Endothelial cell of umbilical vein (primary cell): ENCODE data around the gene CFAP20DC. TPM values are rescaled to one million over a fixed set of nuclear protein-coding genes. Genes with fewer than 3 reads are reported as not detected.

ENCODE experiments used
- BruUV-seq: library from RNA; stranded (reverse); fragments of 400-500 nt; replicated peaks from 2 replicates; lab custom pipeline; 2021; lab: Mats Ljungman, UMichigan
- CTCF ChIA-PET: fragments of 300-600, 350-600 bp; sonication (Branson Sonifier 250); formaldehyde crosslinking; loops from one replicate; lab custom pipeline; 2021; ENCODE audit warnings: antibody characterized with exemption, inconsistent platforms; lab: Charles Lee
- POLR2A ChIA-PET: fragments of 300-600, 350-600 bp; sonication (Branson Sonifier 250); formaldehyde crosslinking; loops from one replicate; lab custom pipeline; 2021; ENCODE audit warnings: antibody characterized with exemption, inconsistent platforms; lab: Charles Lee
- DNase-seq: peaks from one replicate; pipeline ENCODE4 v3.0.0-alpha.2; 2011; ENCODE audit warnings: low read depth, low spot score
- FAIRE-seq: peaks from 2 replicates; lab custom pipeline; 2011; peaks lifted over from hg19 to GRCh38; lab: Jason Lieb, UNC
- H2AFZ ChIP-seq: 2 replicates; pipeline ENCODE4 v1.6.0; 2012; ENCODE audit warnings: low read depth, low read length, control low read depth, inconsistent platforms
- H3K27ac ChIP-seq: 2 replicates; pipeline ENCODE4 v1.5.1; 2011; ENCODE audit warnings: low read depth, mild to moderate bottlenecking, control low read depth, low read length, moderate library complexity; ENCODE audit not compliant: insufficient read depth
- H3K27me3 ChIP-seq, 2 experiments: 2 replicates each; pipeline versions ENCODE4 v1.6.0 to v1.6.1; 2011; ENCODE audit warnings: low read length in 2 of 2, mixed read lengths in 1 of 2; ENCODE audit not compliant: control insufficient read depth in 2 of 2, insufficient read depth in 2 of 2
- H3K36me3 ChIP-seq, 2 experiments: 2 replicates in 1 of 2; 3 replicates in 1 of 2; pipeline ENCODE4 v1.5.1; 2011; ENCODE audit warnings: low read length in 2 of 2, mild to moderate bottlenecking in 1 of 2, moderate library complexity in 1 of 2; ENCODE audit not compliant: control insufficient read depth in 2 of 2, insufficient read depth in 2 of 2; ENCODE audit errors: extremely low read depth in 1 of 2
- H3K4me1 ChIP-seq: 3 replicates; pipeline ENCODE4 v1.5.1; 2011; ENCODE audit warnings: mild to moderate bottlenecking, low read length; ENCODE audit not compliant: control insufficient read depth, insufficient read depth; ENCODE audit errors: extremely low read depth
- H3K4me2 ChIP-seq: 2 replicates; pipeline ENCODE4 v1.6.1; 2011; ENCODE audit warnings: low read length, control low read depth, mixed read lengths; ENCODE audit not compliant: insufficient read depth
- H3K4me3 ChIP-seq, 3 experiments: fragments of 200-600 bp in 1 of 3; sonication (generic), shearing (Covaris generic) in 1 of 3; replicated peaks in 1 of 3; 2 replicates each; pipeline ENCODE4 v1.5.1; 2011 to 2016; ENCODE audit warnings: control low read depth in 3 of 3, low read length in 3 of 3, mild to moderate bottlenecking in 2 of 3, inconsistent platforms in 1 of 3, low read depth in 1 of 3, moderate library complexity in 1 of 3; ENCODE audit not compliant: insufficient read depth in 1 of 3
- H3K79me2 ChIP-seq: 2 replicates; pipeline ENCODE4 v1.6.0; 2012; ENCODE audit warnings: low read length, inconsistent platforms; ENCODE audit not compliant: control insufficient read depth, insufficient read depth
- H3K9ac ChIP-seq: replicated peaks from 2 replicates; pipeline ENCODE3; 2011; ENCODE audit warnings: low read length, control low read depth; ENCODE audit not compliant: insufficient read depth; ENCODE audit errors: extremely low read depth
- H3K9me1 ChIP-seq: replicated peaks from 3 replicates; pipeline ENCODE4 v1.6.0; 2011; ENCODE audit warnings: mild to moderate bottlenecking, low read length; ENCODE audit not compliant: control insufficient read depth, insufficient read depth; ENCODE audit errors: extremely low read depth
- H3K9me3 ChIP-seq: replicated peaks from 2 replicates; pipeline ENCODE4 v1.5.1; 2012; ENCODE audit warnings: low read length, inconsistent platforms; ENCODE audit not compliant: control insufficient read depth, insufficient read depth
- H4K20me1 ChIP-seq: replicated peaks from 2 replicates; pipeline ENCODE3; 2011; ENCODE audit warnings: mild to moderate bottlenecking, low read length; ENCODE audit not compliant: control insufficient read depth, insufficient read depth; ENCODE audit errors: extremely low read depth
- EZH2 ChIP-seq: IDR thresholded peaks from 2 replicates; pipeline ENCODE4 v1.6.1; 2012; ENCODE audit warnings: borderline replicate concordance, low read depth, mild to moderate bottlenecking, moderate library complexity, low read length, inconsistent platforms; ENCODE audit not compliant: severe bottlenecking
- FOS ChIP-seq: IDR thresholded peaks from 2 replicates; pipeline ENCODE4 v1.6.1; 2011; ENCODE audit warnings: mild to moderate bottlenecking, low read length, moderate library complexity, borderline replicate concordance; ENCODE audit not compliant: insufficient read depth
- GATA2 ChIP-seq: IDR thresholded peaks from 2 replicates; pipeline ENCODE4 v1.7.0; 2011; ENCODE audit warnings: low read depth, mild to moderate bottlenecking, moderate library complexity, mixed read lengths, low read length; ENCODE audit not compliant: insufficient read length, insufficient read depth
- JUN ChIP-seq: IDR thresholded peaks from 2 replicates; pipeline ENCODE4 v1.6.1; 2011; ENCODE audit warnings: borderline replicate concordance, low read depth; ENCODE audit not compliant: insufficient read length, insufficient read depth
- MYC ChIP-seq: IDR thresholded peaks from one replicate; pipeline ENCODE4 v1.6.1; 2011; ENCODE audit warnings: mild to moderate bottlenecking, low read depth, low read length
- POLR2A ChIP-seq: IDR thresholded peaks from 2 replicates; pipeline ENCODE4 v1.6.1; 2012; ENCODE audit warnings: low read depth, mild to moderate bottlenecking, control low read depth, low read length
- POLR2AphosphoS5 ChIP-seq: IDR thresholded peaks from 2 replicates; pipeline ENCODE4 v1.6.1; 2012; ENCODE audit warnings: low read depth, mild to moderate bottlenecking, control low read depth, low read length, moderate library complexity; ENCODE audit not compliant: insufficient read depth
- dilution Hi-C: fragments of 300-500 bp; cut with MboI; formaldehyde crosslinking; loops from one replicate; pipeline ENCODE4 v1.15.0; 2019; ENCODE audit warnings: low sequenced_read_pairs; ENCODE audit not compliant: extremely low pct_ligation_motif_present
- intact Hi-C: fragments of 100-400 bp; cut with micrococcal nuclease; formaldehyde crosslinking; loops from one replicate; pipeline ENCODE4 v1.10.0; 2022
- polyA plus RNA-seq, 4 experiments: library from polyadenylated mRNA; depleted of rRNA in 3 of 4; stranded (reverse) in 3 of 4; unstranded in 1 of 4; fragments of >200 nt; gene quantifications; 2 replicates each; pipeline versions ENCODE4 v1.2.1 to v1.2.3, GENCODE V29; 2011 to 2012; ENCODE audit warnings: missing spikeins in 1 of 4
- total RNA-seq: library from RNA; stranded (reverse); gene quantifications from 2 replicates; pipeline ENCODE4 v1.2.3, GENCODE V29; 2021
- TF ChIP-seq, protein P1 (sequence below): IDR thresholded peaks from 2 replicates; pipeline ENCODE4 v1.6.1; 2011; ENCODE audit not compliant: insufficient read depth, insufficient read length
- TF ChIP-seq, protein P2 (sequence below), 2 donors: IDR thresholded peaks; 1 replicate in 1 of 2; 2 replicates in 1 of 2; pipeline ENCODE4 v1.5.1; 2011; ENCODE audit warnings: low read length in 2 of 2, mild to moderate bottlenecking in 2 of 2, moderate library complexity in 2 of 2, control low read depth in 1 of 2, inconsistent platforms in 1 of 2, low read depth in 1 of 2; ENCODE audit not compliant: insufficient read depth in 1 of 2; ENCODE audit errors: extremely low read depth in 1 of 2

Gene CFAP20DC
- total and polyA plus RNA-seq, 2 donors (not counting 3 experiments of a cell fraction or from before 2014, with no cell fraction given), result 0.92 to 2.1 TPM

DNA sequence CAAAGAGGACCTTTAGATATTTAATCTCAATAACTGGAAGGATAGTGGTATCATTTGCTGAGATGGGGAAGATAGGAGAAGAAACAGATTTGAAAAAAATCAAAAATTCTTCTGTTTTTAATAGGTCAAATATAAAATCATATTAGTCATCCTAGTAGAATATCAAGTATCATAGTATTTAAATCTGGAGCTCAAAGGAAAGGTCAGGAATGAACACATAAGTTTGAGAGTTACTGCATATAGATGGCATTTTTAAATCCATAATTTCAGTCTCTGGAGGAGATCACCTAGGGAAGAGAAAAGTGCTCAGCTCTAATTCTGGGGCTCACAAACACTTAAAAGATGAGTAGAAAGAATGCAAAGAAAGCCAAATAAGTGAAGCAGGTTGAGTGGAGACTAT lies 24.9 kb upstream of the CFAP20DC start:
- Histone ChIP-seq H3K27me3 (peaks cover 0 to 2% of the 10 kb centered on the region in 2 experiments), H3K27ac (no peak overlapping the region), H3K79me2 (no peaks in the 10 kb centered on the region), H3K9me1 (no peaks in the 10 kb centered on the region), H3K36me3 (no peaks in the 10 kb centered on the region), H3K4me1 (no peaks in the 10 kb centered on the region), H3K9me3 (no peaks in the 10 kb centered on the region), H3K9ac (no peak overlapping the region), H4K20me1 (no peaks in the 10 kb centered on the region), H3K4me3 (no peak overlapping the region), H2AFZ (no peak overlapping the region), H3K4me2 (no peak overlapping the region)
- no peak for FAIRE-seq
- CTCF ChIA-PET, result interaction anchor here (0.6 kb wide), 1 partner anchor 31 kb away, joined by 3 read pairs; no protein-coding TSS in a partner anchor
- no peak for DNase-seq
- dilution Hi-C loops, result no loop called here
- intact Hi-C loops, result no loop called here
- POLR2A ChIA-PET, result no interaction called here
- no TSS peak for BruUV-seq
- TF ChIP-seq, protein P1, sequence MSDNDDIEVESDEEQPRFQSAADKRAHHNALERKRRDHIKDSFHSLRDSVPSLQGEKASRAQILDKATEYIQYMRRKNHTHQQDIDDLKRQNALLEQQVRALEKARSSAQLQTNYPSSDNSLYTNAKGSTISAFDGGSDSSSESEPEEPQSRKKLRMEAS, result no peak
- TF ChIP-seq POLR2A (no peak), JUN (no peak), POLR2AphosphoS5 (no peak), MYC (no peak), EZH2 (no peak), FOS (no peak), GATA2 (no peak)
- TF ChIP-seq, protein P2, sequence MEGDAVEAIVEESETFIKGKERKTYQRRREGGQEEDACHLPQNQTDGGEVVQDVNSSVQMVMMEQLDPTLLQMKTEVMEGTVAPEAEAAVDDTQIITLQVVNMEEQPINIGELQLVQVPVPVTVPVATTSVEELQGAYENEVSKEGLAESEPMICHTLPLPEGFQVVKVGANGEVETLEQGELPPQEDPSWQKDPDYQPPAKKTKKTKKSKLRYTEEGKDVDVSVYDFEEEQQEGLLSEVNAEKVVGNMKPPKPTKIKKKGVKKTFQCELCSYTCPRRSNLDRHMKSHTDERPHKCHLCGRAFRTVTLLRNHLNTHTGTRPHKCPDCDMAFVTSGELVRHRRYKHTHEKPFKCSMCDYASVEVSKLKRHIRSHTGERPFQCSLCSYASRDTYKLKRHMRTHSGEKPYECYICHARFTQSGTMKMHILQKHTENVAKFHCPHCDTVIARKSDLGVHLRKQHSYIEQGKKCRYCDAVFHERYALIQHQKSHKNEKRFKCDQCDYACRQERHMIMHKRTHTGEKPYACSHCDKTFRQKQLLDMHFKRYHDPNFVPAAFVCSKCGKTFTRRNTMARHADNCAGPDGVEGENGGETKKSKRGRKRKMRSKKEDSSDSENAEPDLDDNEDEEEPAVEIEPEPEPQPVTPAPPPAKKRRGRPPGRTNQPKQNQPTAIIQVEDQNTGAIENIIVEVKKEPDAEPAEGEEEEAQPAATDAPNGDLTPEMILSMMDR (IDR thresholded peaks at IDR 0.05; ENCODE audit: extremely low read depth in 1 of 2, insufficient read depth in 1 of 2, low read depth in 1 of 2, low read length in 2 of 2), result no peak
